GM23338 (cell line): ENCODE measurements around the gene NEURL1. TPM values are rescaled to one million over a fixed set of nuclear protein-coding genes. Genes with fewer than 3 reads are reported as not detected.

Experiments
- ATAC-seq: fragments of 200-7000 bp; cut with Tn5 transposase; 3 replicates; pipeline ENCODE4 v1.9.1; 2020
- DNase-seq: peaks from one replicate; pipeline ENCODE4 v3.0.0-alpha.2; 2015; ENCODE audit warnings: low spot score
- H2AFZ ChIP-seq: fragments of 200-600 bp; sonication (generic); 2 replicates; pipeline ENCODE4 v1.8.0; 2016; ENCODE audit warnings: antibody characterized with exemption, mild to moderate bottlenecking, moderate library complexity
- H3F3A ChIP-seq: fragments of 200-600 bp; sonication (generic); replicated peaks from 2 replicates; pipeline ENCODE4 v1.8.0; 2017; ENCODE audit warnings: antibody characterized with exemption, mixed run types, low read depth
- H3K27ac ChIP-seq: fragments of 200-600 bp; sonication (generic); 2 replicates; pipeline ENCODE4 v1.6.1; 2016; ENCODE audit warnings: low read depth
- H3K27me3 ChIP-seq: fragments of 200-600 bp; sonication (generic); 2 replicates; pipeline ENCODE4 v1.8.0; 2016; ENCODE audit warnings: mild to moderate bottlenecking, mixed run types, moderate library complexity; ENCODE audit not compliant: insufficient read depth
- H3K36me3 ChIP-seq: fragments of 200-600 bp; sonication (generic); 2 replicates; pipeline ENCODE4 v1.8.0; 2016; ENCODE audit warnings: mild to moderate bottlenecking; ENCODE audit not compliant: insufficient read depth
- H3K4me1 ChIP-seq: fragments of 200-600 bp; sonication (generic); 2 replicates; pipeline ENCODE4 v1.8.0; 2016; ENCODE audit warnings: mild to moderate bottlenecking, moderate library complexity; ENCODE audit not compliant: insufficient read depth
- H3K4me2 ChIP-seq: fragments of 200-600 bp; sonication (generic); 2 replicates; pipeline ENCODE4 v1.7.1; 2017; ENCODE audit warnings: mixed run types
- H3K4me3 ChIP-seq: fragments of 200-600 bp; sonication (generic); 2 replicates; pipeline ENCODE4 v1.6.1; 2016; ENCODE audit warnings: mixed run types
- H3K79me2 ChIP-seq: fragments of 200-600 bp; sonication (generic); replicated peaks from 2 replicates; pipeline ENCODE4 v1.8.0; 2017; ENCODE audit warnings: mild to moderate bottlenecking; ENCODE audit not compliant: insufficient read depth
- H3K9me2 ChIP-seq: fragments of 200-600 bp; sonication (generic); 2 replicates; pipeline ENCODE4 v1.8.0; 2017; ENCODE audit not compliant: insufficient read depth
- H4K20me1 ChIP-seq: fragments of 200-600 bp; sonication (generic); replicated peaks from 2 replicates; pipeline ENCODE4 v1.8.0; 2017; ENCODE audit warnings: mild to moderate bottlenecking; ENCODE audit not compliant: insufficient read depth
- H3K27ac Mint-ChIP-seq: 2 replicates; pipeline ENCODE4 v1.8.0; 2020; ENCODE audit warnings: inconsistent platforms, mild to moderate bottlenecking, moderate library complexity, mixed read lengths
- H3K27me3 Mint-ChIP-seq: 3 replicates; pipeline ENCODE4 v1.8.0; 2022; ENCODE audit warnings: low read depth, mild to moderate bottlenecking, moderate library complexity, mixed read lengths, inconsistent platforms; ENCODE audit not compliant: insufficient read depth, poor library complexity
- H3K36me3 Mint-ChIP-seq: 3 replicates; pipeline ENCODE4 v1.8.0; 2021; ENCODE audit warnings: low read depth, mild to moderate bottlenecking, inconsistent platforms, moderate library complexity, mixed read lengths
- H3K4me1 Mint-ChIP-seq: 3 replicates; pipeline ENCODE4 v1.8.0; 2020; ENCODE audit warnings: mild to moderate bottlenecking, inconsistent platforms, mixed read lengths
- H3K4me3 Mint-ChIP-seq: 3 replicates; pipeline ENCODE4 v1.8.0; 2021; ENCODE audit warnings: moderate library complexity, mild to moderate bottlenecking, inconsistent platforms, mixed read lengths
- H3K9me3 Mint-ChIP-seq: 3 replicates; pipeline ENCODE4 v1.8.0; 2020; ENCODE audit warnings: moderate library complexity, mild to moderate bottlenecking, inconsistent platforms, mixed read lengths
- CREB1 ChIP-seq: fragments of 250-450 bp; sonication (Bioruptor Pico); IDR thresholded peaks from 2 replicates; pipeline ENCODE4 v1.5.0; 2020; ENCODE audit warnings: low read depth, mild to moderate bottlenecking, moderate library complexity
- ETS1 ChIP-seq: IDR thresholded peaks from 2 replicates; pipeline ENCODE4 v1.6.1; 2016; ENCODE audit warnings: antibody characterized with exemption
- EZH2 ChIP-seq: fragments of 200-600 bp; sonication (generic); IDR thresholded peaks from one replicate; pipeline ENCODE4 v1.8.0; 2017; ENCODE audit warnings: antibody characterized with exemption, mild to moderate bottlenecking, low read depth; ENCODE audit not compliant: unreplicated experiment
- EZH2phosphoT487 ChIP-seq: fragments of 200-600 bp; sonication (generic); IDR thresholded peaks from one replicate; pipeline ENCODE4 v1.8.1; 2018; ENCODE audit warnings: antibody characterized with exemption; ENCODE audit not compliant: unreplicated experiment
- JUNB ChIP-seq: IDR thresholded peaks from one replicate; pipeline ENCODE4 v1.6.1; 2016; ENCODE audit warnings: antibody characterized with exemption; ENCODE audit not compliant: unreplicated experiment
- NANOG ChIP-seq: IDR thresholded peaks from 2 replicates; pipeline ENCODE4 v1.6.1; 2016; ENCODE audit warnings: antibody characterized with exemption, borderline replicate concordance
- POLR2AphosphoS5 ChIP-seq: IDR thresholded peaks from 2 replicates; pipeline ENCODE4 v1.6.1; 2016; ENCODE audit warnings: antibody characterized with exemption, low read depth
- STAT1 ChIP-seq: IDR thresholded peaks from one replicate; pipeline ENCODE4 v1.6.1; 2016; ENCODE audit warnings: antibody characterized with exemption; ENCODE audit not compliant: unreplicated experiment
- ZNF114 ChIP-seq: fragments of 250-450 bp; sonication (Bioruptor Pico); IDR thresholded peaks from 2 replicates; pipeline ENCODE4 v1.5.0; 2020; ENCODE audit warnings: mild to moderate bottlenecking, moderate library complexity
- ZNF331 ChIP-seq: fragments of 250-450 bp; sonication (Bioruptor Pico); IDR thresholded peaks from 2 replicates; pipeline ENCODE4 v1.5.0; 2020; ENCODE audit warnings: low read depth, mild to moderate bottlenecking, moderate library complexity
- polyA plus RNA-seq: library from polyadenylated mRNA; unstranded; fragments of >200 nt; fragmentation: Nextera tagmentation; extraction: Ambion mirVana; gene quantifications from 2 replicates; pipeline ENCODE4 v1.2.1, GENCODE V29; 2016
- total RNA-seq: library from RNA; depleted of rRNA; stranded (reverse); fragments of >200 nt; shearing (Covaris generic); gene quantifications from 2 replicates; pipeline ENCODE4 v1.2.3, GENCODE V29; 2014
- TF ChIP-seq, protein P1 (sequence below): IDR thresholded peaks from one replicate; pipeline ENCODE4 v1.6.1; 2018; ENCODE audit warnings: antibody characterized with exemption; ENCODE audit not compliant: unreplicated experiment
- TF ChIP-seq, protein P2 (sequence below), 2 experiments: fragments of 200-600 bp in 1 of 2; sonication (generic) in 1 of 2; conservative IDR thresholded peaks; 2 replicates each; pipeline versions ENCODE4 v1.5.1 to v1.6.1; 2016 to 2017; ENCODE audit warnings: antibody characterized with exemption in 2 of 2, low read depth in 2 of 2, mild to moderate bottlenecking in 2 of 2, moderate library complexity in 1 of 2
- TF ChIP-seq, protein P3 (sequence below): fragments of 250-450 bp; sonication (Bioruptor Pico); IDR thresholded peaks from 2 replicates; pipeline ENCODE4 v1.5.0; 2020; ENCODE audit warnings: mild to moderate bottlenecking, moderate library complexity

NEURL1 gene
- total and polyA plus RNA-seq, 2 experiments from 2014 or later = 0.82 to 1.1 TPM

DNA sequence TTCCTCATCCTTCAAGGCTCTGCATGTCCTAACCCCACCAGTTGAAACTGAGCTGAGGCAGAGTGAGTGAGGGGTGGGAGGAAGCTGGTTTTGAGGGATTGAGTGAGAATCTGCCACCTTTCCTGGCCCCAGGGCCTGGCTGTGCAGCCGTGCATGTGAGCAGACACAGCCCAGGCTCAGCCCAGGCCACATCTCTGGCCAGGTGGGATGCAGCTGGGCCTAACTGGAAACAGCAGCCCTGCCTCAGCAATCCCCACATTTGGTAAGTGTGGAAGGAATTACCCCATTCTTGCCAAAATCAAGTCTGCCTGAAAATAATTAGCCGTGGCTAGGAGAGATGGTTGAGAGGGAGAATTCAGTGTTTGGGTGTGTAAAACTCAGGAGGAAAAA is 116.6 kb downstream of the NEURL1 start:
- DNase-seq = no peak
- Mint-ChIP-seq H3K4me3 (no peak overlapping the region), H3K36me3 (peaks cover 23% of the 10 kb centered on the region; the same call in 2 of the 3 replicates), H3K9me3 (peaks cover 15% of the 10 kb centered on the region), H3K4me1 (peaks cover 8% of the 10 kb centered on the region), H3K27me3 (peaks cover 7% of the 10 kb centered on the region), H3K27ac (no peak overlapping the region)
- Histone ChIP-seq H3K27me3 (no peaks in the 10 kb centered on the region), H3K9me2 (no peaks in the 10 kb centered on the region), H3F3A (no peaks in the 10 kb centered on the region), H3K27ac (no peak overlapping the region), H4K20me1 (no peaks in the 10 kb centered on the region), H3K36me3 (0 out of 2 replicates have a peak, but pooled peaks cover 3% of the 10 kb centered on the region), H3K4me3 (no peak overlapping the region), H3K4me2 (no peak overlapping the region), H3K79me2 (no peaks in the 10 kb centered on the region), H3K4me1 (no peaks in the 10 kb centered on the region), H2AFZ (no peak overlapping the region)
- no peak for ATAC-seq
- TF ChIP-seq, protein P1, sequence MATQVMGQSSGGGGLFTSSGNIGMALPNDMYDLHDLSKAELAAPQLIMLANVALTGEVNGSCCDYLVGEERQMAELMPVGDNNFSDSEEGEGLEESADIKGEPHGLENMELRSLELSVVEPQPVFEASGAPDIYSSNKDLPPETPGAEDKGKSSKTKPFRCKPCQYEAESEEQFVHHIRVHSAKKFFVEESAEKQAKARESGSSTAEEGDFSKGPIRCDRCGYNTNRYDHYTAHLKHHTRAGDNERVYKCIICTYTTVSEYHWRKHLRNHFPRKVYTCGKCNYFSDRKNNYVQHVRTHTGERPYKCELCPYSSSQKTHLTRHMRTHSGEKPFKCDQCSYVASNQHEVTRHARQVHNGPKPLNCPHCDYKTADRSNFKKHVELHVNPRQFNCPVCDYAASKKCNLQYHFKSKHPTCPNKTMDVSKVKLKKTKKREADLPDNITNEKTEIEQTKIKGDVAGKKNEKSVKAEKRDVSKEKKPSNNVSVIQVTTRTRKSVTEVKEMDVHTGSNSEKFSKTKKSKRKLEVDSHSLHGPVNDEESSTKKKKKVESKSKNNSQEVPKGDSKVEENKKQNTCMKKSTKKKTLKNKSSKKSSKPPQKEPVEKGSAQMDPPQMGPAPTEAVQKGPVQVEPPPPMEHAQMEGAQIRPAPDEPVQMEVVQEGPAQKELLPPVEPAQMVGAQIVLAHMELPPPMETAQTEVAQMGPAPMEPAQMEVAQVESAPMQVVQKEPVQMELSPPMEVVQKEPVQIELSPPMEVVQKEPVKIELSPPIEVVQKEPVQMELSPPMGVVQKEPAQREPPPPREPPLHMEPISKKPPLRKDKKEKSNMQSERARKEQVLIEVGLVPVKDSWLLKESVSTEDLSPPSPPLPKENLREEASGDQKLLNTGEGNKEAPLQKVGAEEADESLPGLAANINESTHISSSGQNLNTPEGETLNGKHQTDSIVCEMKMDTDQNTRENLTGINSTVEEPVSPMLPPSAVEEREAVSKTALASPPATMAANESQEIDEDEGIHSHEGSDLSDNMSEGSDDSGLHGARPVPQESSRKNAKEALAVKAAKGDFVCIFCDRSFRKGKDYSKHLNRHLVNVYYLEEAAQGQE = no peak
- TF ChIP-seq ZNF331 (CRISPR knock-in tag) = no peak
- TF ChIP-seq ZNF114 (CRISPR knock-in tag) = no peak
- TF ChIP-seq, protein P2, sequence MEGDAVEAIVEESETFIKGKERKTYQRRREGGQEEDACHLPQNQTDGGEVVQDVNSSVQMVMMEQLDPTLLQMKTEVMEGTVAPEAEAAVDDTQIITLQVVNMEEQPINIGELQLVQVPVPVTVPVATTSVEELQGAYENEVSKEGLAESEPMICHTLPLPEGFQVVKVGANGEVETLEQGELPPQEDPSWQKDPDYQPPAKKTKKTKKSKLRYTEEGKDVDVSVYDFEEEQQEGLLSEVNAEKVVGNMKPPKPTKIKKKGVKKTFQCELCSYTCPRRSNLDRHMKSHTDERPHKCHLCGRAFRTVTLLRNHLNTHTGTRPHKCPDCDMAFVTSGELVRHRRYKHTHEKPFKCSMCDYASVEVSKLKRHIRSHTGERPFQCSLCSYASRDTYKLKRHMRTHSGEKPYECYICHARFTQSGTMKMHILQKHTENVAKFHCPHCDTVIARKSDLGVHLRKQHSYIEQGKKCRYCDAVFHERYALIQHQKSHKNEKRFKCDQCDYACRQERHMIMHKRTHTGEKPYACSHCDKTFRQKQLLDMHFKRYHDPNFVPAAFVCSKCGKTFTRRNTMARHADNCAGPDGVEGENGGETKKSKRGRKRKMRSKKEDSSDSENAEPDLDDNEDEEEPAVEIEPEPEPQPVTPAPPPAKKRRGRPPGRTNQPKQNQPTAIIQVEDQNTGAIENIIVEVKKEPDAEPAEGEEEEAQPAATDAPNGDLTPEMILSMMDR (conservative IDR thresholded peaks at IDR 0.05; ENCODE audit: low read depth in 2 of 2) = no peak
- TF ChIP-seq NANOG = no peak
- no peak for TF ChIP-seq POLR2AphosphoS5
- no peak for TF ChIP-seq STAT1
- TF ChIP-seq EZH2phosphoT487 = no peak
- TF ChIP-seq EZH2 = no peak
- TF ChIP-seq ETS1 = no peak
- no peak for TF ChIP-seq CREB1 (CRISPR knock-in tag)
- TF ChIP-seq JUNB = no peak
- TF ChIP-seq, protein P3, sequence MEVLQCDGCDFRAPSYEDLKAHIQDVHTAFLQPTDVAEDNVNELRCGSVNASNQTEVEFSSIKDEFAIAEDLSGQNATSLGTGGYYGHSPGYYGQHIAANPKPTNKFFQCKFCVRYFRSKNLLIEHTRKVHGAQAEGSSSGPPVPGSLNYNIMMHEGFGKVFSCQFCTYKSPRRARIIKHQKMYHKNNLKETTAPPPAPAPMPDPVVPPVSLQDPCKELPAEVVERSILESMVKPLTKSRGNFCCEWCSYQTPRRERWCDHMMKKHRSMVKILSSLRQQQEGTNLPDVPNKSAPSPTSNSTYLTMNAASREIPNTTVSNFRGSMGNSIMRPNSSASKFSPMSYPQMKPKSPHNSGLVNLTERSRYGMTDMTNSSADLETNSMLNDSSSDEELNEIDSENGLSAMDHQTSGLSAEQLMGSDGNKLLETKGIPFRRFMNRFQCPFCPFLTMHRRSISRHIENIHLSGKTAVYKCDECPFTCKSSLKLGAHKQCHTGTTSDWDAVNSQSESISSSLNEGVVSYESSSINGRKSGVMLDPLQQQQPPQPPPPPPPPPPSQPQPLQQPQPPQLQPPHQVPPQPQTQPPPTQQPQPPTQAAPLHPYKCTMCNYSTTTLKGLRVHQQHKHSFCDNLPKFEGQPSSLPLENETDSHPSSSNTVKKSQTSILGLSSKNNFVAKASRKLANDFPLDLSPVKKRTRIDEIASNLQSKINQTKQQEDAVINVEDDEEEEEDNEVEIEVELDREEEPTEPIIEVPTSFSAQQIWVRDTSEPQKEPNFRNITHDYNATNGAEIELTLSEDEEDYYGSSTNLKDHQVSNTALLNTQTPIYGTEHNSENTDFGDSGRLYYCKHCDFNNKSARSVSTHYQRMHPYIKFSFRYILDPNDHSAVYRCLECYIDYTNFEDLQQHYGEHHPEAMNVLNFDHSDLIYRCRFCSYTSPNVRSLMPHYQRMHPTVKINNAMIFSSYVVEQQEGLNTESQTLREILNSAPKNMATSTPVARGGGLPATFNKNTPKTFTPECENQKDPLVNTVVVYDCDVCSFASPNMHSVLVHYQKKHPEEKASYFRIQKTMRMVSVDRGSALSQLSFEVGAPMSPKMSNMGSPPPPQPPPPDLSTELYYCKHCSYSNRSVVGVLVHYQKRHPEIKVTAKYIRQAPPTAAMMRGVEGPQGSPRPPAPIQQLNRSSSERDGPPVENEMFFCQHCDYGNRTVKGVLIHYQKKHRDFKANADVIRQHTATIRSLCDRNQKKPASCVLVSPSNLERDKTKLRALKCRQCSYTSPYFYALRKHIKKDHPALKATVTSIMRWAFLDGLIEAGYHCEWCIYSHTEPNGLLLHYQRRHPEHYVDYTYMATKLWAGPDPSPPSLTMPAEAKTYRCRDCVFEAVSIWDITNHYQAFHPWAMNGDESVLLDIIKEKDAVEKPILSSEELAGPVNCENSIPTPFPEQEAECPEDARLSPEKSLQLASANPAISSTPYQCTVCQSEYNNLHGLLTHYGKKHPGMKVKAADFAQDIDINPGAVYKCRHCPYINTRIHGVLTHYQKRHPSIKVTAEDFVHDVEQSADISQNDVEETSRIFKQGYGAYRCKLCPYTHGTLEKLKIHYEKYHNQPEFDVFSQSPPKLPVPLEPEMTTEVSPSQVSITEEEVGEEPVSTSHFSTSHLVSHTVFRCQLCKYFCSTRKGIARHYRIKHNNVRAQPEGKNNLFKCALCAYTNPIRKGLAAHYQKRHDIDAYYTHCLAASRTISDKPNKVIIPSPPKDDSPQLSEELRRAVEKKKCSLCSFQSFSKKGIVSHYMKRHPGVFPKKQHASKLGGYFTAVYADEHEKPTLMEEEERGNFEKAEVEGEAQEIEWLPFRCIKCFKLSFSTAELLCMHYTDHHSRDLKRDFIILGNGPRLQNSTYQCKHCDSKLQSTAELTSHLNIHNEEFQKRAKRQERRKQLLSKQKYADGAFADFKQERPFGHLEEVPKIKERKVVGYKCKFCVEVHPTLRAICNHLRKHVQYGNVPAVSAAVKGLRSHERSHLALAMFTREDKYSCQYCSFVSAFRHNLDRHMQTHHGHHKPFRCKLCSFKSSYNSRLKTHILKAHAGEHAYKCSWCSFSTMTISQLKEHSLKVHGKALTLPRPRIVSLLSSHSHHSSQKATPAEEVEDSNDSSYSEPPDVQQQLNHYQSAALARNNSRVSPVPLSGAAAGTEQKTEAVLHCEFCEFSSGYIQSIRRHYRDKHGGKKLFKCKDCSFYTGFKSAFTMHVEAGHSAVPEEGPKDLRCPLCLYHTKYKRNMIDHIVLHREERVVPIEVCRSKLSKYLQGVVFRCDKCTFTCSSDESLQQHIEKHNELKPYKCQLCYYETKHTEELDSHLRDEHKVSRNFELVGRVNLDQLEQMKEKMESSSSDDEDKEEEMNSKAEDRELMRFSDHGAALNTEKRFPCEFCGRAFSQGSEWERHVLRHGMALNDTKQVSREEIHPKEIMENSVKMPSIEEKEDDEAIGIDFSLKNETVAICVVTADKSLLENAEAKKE (CRISPR knock-in tag) = no peak
